HepG2 (cell line): ENCODE results near the gene PSMG3. TPM values are rescaled to one million over a fixed set of nuclear protein-coding genes. Genes with fewer than 3 reads are reported as not detected.

ENCODE experiments used
- ETV5 ChIP-seq: IDR thresholded peaks from 2 replicates; pipeline ENCODE4 v1.6.1; 2018; ENCODE audit warnings: missing biosample characterization, missing genetic modification reagents, inconsistent platforms, borderline replicate concordance
- GABPA ChIP-seq, 2 experiments: IDR thresholded peaks; 2 replicates each; pipeline ENCODE4 v1.6.1; 2011 to 2016; ENCODE audit warnings: low read depth in 2 of 2, low read length in 1 of 2, missing biosample characterization in 1 of 2, missing genetic modification characterization in 1 of 2
- GATAD2A ChIP-seq: IDR thresholded peaks from 2 replicates; pipeline ENCODE4 v1.6.1; 2016
- PAF1 ChIP-seq: IDR thresholded peaks from 2 replicates; pipeline ENCODE4 v1.6.1; 2016; ENCODE audit warnings: missing genetic modification reagents, missing compliant biosample characterization
- ZBTB33 ChIP-seq: sonication (generic); formaldehyde crosslinking; IDR thresholded peaks from 2 replicates; pipeline ENCODE4 v1.4.0; 2020; ENCODE audit warnings: missing genetic modification reagents
- ZBTB40 ChIP-seq, 2 experiments: fragments of 450-650 bp in 1 of 2; sonication (generic) in 1 of 2; formaldehyde crosslinking in 1 of 2; IDR thresholded peaks; 2 replicates each; pipeline versions ENCODE4 v1.6.1 to v1.8.0; 2016 to 2022; ENCODE audit warnings: antibody characterized with exemption in 1 of 2, mild to moderate bottlenecking in 1 of 2, missing genetic modification reagents in 1 of 2
- ZFP1 ChIP-seq: IDR thresholded peaks from 2 replicates; pipeline ENCODE4 v1.6.1; 2016
- ZHX1 ChIP-seq: sonication (generic); formaldehyde crosslinking; IDR thresholded peaks from 2 replicates; pipeline ENCODE4 v1.8.1; 2022; ENCODE audit warnings: low read depth, mild to moderate bottlenecking, missing genetic modification reagents
- ZNF18 ChIP-seq: sonication (generic); formaldehyde crosslinking; IDR thresholded peaks from 2 replicates; pipeline ENCODE4 v1.8.0; 2022; ENCODE audit warnings: mild to moderate bottlenecking, missing genetic modification reagents; ENCODE audit not compliant: insufficient replicate concordance
- ZNF205 ChIP-seq: IDR thresholded peaks from 2 replicates; pipeline ENCODE4 v1.6.1; 2018; ENCODE audit warnings: missing biosample characterization, missing genetic modification reagents
- ZNF780A ChIP-seq: sonication (generic); formaldehyde crosslinking; IDR thresholded peaks from 2 replicates; pipeline ENCODE4 v1.8.0; 2022; ENCODE audit warnings: mild to moderate bottlenecking, missing genetic modification reagents, moderate library complexity
- polyA plus RNA-seq, 8 experiments: library from polyadenylated mRNA; depleted of rRNA in 3 of 8; stranded (reverse) in 7 of 8; unstranded in 1 of 8; fragments of >200 nt; fragmentation: Illumina TruSeq in 4 of 8; extraction: Trizol in 4 of 8; gene quantifications; 2 replicates each; pipeline versions ENCODE4 v1.2.1 to v1.2.3, GENCODE V29; 2011 to 2016; ENCODE audit warnings: low read depth in 4 of 8, missing spikeins in 1 of 8, mixed read lengths in 1 of 8; ENCODE audit not compliant: insufficient read depth in 1 of 8
- total RNA-seq, 5 experiments: library from RNA; depleted of rRNA; stranded (reverse); fragments of >200 nt; fragmentation: Illumina TruSeq; extraction: Trizol; gene quantifications; 2 replicates each; pipeline ENCODE4 v1.2.3, GENCODE V29; 2016; ENCODE audit warnings: low read depth in 1 of 5

Gene PSMG3
- total and polyA plus RNA-seq, 2 of the 13 experiments (the other 11 are each of a cell fraction or from before 2014, with no cell fraction given): 29.6 to 48.4 TPM

- TF ChIP-seq ZBTB40 (IDR thresholded peaks at IDR 0.05) (no peak), ZBTB40 (CRISPR knock-in tag; IDR thresholded peaks at IDR 0.05) (peak; percentile 80; the same call in 1 of the 2 replicates), GATAD2A (CRISPR knock-in tag) (peak; percentile 95), PAF1 (CRISPR knock-in tag) (no peak), ZNF18 (CRISPR knock-in tag) (peak; percentile 67), ETV5 (CRISPR knock-in tag) (no peak; the same call in 1 of the 2 replicates), ZNF780A (CRISPR knock-in tag) (no peak), ZFP1 (CRISPR knock-in tag) (peak; percentile 31; the same call in 1 of the 2 replicates), GABPA (IDR thresholded peaks at IDR 0.05; ENCODE audit: low read depth, low read length) (no peak), GABPA (CRISPR knock-in tag; IDR thresholded peaks at IDR 0.05; ENCODE audit: low read depth) (peak; percentile 68), ZNF205 (CRISPR knock-in tag) (peak; percentile 58; the same call in 1 of the 2 replicates), ZBTB33 (CRISPR knock-in tag) (0 out of 2 replicates have a peak, but pooled peaks have one; percentile 39), ZHX1 (CRISPR knock-in tag) (0 out of 2 replicates have a peak, but pooled peaks have one; percentile 27)
Observed at GRCh38 chr7:1536743-1537534, 32.9 kb downstream of the PSMG3 start (continued).
